Cardiac fibroblast (primary cell): ENCODE data around the gene SIVA1.
"Not testable (repeated sequence)": the region's sequence is repeated elsewhere in the genome, so short reads cannot be mapped to it uniquely, and the experiment has no call there.

Experiments
- DNase-seq, 2 donors: peaks; one replicate each; pipeline versions ENCODE4 v3.0.0 to v3.0.0-alpha.2; 2010; ENCODE audit warnings: low read depth in 2 of 2
- H3K4me3 ChIP-seq, 2 donors: replicated peaks in 1 of 2; 1 replicate in 1 of 2; 2 replicates in 1 of 2; pipeline ENCODE4 v1.5.1; 2011; ENCODE audit warnings: low read depth in 2 of 2, low read length in 2 of 2, mild to moderate bottlenecking in 2 of 2, moderate library complexity in 1 of 2
- TF ChIP-seq, protein P1 (sequence below): IDR thresholded peaks from one replicate; pipeline ENCODE4 v1.5.1; 2011; ENCODE audit warnings: low read depth, mild to moderate bottlenecking, low read length, inconsistent platforms

Gene SIVA1

DNA sequence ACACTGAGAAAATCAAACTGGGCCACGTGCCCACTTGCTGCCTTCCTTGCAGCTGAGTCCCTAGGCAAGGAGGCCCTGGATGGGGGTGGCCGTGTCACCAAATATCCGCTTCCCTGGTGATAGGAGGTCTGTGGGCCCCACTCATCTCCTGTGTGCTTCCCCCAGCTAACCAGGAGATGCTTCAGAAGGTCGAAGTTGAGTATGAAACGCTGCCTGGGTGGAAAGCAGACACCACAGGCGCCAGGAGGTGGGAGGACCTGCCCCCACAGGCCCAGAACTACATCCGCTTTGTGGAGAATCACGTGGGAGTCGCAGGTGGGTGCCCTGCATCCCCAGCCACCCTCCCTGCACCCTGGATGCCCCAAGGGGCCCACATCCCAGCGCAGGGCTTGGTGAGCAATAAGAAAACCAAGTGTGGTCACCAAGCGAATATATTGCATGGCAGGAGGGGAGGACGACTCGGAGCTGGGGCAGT lies 6.8 kb upstream of the SIVA1 start:
- H3K4me3 ChIP-seq, result no peak overlapping the region
- DNase-seq, result no peak
- TF ChIP-seq, protein P1, sequence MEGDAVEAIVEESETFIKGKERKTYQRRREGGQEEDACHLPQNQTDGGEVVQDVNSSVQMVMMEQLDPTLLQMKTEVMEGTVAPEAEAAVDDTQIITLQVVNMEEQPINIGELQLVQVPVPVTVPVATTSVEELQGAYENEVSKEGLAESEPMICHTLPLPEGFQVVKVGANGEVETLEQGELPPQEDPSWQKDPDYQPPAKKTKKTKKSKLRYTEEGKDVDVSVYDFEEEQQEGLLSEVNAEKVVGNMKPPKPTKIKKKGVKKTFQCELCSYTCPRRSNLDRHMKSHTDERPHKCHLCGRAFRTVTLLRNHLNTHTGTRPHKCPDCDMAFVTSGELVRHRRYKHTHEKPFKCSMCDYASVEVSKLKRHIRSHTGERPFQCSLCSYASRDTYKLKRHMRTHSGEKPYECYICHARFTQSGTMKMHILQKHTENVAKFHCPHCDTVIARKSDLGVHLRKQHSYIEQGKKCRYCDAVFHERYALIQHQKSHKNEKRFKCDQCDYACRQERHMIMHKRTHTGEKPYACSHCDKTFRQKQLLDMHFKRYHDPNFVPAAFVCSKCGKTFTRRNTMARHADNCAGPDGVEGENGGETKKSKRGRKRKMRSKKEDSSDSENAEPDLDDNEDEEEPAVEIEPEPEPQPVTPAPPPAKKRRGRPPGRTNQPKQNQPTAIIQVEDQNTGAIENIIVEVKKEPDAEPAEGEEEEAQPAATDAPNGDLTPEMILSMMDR, result no peak

DNA sequence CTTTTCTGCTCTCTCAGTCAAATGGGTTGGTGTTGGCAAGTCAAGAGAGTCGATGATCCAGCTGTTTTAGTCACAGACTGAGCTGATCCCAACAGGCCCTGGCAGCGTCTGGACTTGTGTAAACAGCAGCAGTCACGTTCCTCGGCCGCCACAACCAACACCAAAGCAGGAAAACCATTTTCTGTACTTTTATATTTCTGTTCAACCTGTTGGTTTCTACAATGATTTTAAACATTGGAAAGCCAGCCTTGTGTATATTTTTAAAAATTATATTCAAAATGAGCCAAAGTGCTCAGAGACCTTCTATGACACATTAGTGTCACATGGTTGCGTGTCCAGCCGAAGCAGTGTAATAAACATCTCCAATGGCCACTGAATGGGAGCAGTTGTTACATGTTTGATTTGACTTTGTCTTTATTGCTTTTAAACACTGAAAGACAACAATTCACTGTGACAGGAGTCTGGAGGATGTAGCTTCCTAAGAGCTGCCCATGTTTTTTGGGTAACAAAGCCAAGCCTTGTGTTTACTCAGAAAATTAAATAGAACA lies 5.9 kb upstream of the SIVA1 start:
- TF ChIP-seq, protein P1, result no peak
- peak in 1 of 2 donors; percentile 49 for DNase-seq
- no peak overlapping the region for H3K4me3 ChIP-seq

DNA sequence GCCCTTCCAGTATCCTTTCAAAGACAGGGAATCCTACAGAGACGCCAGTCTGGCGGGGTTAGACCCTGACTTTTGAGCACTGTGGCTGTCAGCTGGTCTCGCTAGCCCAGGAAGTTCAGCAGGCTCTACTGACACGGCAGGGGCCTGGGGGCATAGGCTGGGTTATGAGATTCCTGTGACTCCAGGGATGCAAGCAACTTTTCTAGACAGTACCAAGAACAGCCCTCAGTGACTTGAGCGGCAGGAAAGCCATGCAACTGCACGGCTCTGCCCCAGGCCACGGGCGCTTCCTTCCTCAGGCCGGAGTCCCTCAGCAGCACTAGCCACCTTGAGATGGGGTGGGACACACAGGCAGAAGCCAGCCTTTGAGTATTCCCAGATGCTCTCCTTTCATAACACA lies 5.1 kb upstream of the SIVA1 start:
- DNase-seq, result no peak
- TF ChIP-seq, protein P1, result no peak
- H3K4me3 ChIP-seq, result no peak overlapping the region

DNA sequence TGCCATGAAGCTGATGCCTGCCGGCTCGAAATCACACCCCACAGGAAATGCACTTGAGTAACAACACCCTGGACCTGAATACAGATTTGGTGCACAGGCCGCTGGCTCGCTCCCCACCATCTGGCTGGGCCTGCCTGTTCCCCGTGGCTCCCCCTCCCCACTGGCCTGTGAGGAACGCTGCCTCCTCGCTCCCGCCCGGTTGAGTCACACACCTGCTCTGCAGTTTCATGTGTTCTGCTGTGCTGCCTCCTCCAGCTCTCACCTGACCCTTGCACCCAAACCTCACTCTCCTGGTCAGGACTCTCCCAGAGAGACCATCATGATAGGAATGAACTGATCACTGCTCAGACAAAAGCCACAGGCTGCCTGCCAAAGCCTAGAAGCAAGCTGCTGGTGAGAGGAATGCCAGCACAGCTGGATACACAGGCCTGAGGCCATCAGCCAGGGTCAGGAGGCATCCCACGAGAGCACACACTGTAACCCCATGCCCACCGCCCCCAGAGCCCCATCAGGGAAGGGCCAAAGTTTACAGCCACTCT lies 3.8 kb upstream of the SIVA1 start:
- no peak for DNase-seq
- TF ChIP-seq, protein P1, result no peak
- no peak overlapping the region for H3K4me3 ChIP-seq

DNA sequence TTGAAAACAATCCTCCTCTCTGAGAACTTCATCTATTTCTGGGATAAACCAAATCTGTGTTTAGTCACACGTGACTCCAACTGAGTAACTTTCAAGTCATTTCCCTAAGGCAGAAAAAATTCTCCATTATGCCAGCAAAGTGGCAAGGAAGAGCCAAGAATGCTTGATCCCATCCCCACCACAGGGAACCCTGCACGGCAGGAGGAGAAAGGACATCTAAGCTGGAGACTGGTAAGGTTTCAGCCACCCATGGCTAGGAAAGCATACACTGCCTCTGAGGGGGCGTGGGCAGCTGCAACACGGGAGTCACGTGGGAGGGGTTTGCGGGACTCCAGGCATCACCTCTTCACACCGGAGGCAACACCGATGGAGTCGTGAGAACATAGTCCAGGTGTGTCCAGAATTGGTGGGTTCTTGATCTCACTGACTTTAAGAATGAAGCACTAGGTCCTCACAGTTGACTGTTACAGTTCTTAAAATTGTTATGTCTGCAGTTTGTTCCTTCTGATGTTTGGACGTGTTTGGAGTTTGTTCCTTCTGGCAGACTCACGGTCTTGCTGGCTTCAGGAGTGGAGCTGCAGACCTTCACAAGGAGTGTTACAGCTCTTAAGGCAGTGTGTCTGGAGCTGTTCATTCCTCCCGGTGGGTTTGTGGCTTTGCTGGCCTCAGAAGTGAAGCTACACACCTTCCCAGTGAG lies 2.7 kb upstream of the SIVA1 start:
- no peak for DNase-seq
- TF ChIP-seq, protein P1, result no peak
- H3K4me3 ChIP-seq, result no peak overlapping the region

DNA sequence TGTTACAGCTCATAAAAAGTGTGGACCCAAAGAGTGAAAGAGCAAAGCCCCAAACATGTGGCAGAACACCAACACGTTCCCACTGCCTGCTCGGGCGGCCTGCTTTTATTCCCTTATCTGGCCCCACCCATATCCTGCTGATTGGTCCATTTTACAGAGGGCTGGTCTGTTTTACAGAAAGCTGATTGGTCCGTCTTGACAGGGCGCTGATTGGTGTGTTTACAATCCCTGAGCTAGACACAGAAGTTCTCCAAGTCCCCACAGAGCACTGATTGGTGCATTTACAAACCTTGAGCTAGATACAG lies 2.2 kb upstream of the SIVA1 start:
- DNase-seq, H3K4me3 ChIP-seq: not testable (repeated sequence)

DNA sequence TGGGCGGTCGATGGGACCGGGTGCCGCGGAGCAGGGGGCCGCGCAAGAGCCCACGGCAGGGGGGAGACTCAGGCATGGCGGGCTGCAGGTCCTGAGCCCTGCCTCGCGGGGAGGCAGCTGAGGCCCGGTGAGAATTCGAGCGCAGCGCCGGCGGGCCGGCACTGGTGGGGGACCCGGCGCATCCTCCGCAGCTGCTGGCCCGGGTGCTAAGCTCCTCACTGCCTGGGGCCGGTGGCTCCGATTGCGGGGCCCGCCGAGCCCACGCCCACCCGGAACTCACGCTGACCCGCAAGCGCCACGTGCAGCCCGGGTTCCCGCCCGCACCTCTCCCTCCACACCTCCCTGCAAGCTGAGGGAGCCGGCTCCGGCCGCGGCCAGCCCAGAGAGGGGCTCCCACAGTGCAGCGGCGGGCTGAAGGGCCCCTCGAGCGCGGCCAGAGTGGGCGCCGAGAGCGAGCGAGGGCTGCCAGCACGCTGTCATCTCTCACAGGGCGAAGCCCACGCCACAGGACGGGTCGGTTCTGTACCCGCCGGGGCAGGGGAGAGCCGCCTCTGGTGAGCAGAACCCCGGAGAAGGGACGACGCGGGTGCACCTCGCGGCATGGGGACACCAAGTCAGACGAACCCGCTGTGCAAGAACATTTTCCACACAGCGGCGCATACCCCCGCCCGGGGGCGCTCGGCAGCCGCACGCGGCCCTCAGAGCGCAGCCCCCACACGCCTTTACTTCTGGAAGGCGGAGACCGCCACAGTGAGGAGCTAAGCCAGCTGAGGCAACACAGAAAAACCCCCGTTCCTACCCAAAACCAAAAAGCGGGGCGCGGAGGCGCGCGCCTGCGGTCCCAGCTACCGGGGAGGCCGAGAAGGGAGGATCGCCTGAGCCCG lies 1.2 kb upstream of the SIVA1 start:
- TF ChIP-seq, protein P1, result no peak
- DNase-seq, result no peak
- peak overlapping the region; percentile 40 to 99 for H3K4me3 ChIP-seq
